OCI-LY3 (cell line): ENCODE data around the gene FAU.

Experiments
- CTCF ChIP-seq: fragments of 200-600, 300-600 bp; sonication (generic); IDR thresholded peaks from 2 replicates; pipeline ENCODE4 v1.5.1; 2014; ENCODE audit warnings: antibody characterized with exemption, low read length, low read depth
- EZH2phosphoT487 ChIP-seq: fragments of 200-600 bp; shearing (Covaris generic); IDR thresholded peaks from 2 replicates; pipeline ENCODE4 v1.6.1; 2018; ENCODE audit warnings: antibody characterized with exemption, mixed run types, low read depth

GRCh38 chr11:65134240-65134951 lies 12.5 kb upstream of the FAU start, which contains the start of gene SYVN1:
- no peak for TF ChIP-seq CTCF
- TF ChIP-seq EZH2phosphoT487: no peak
